Mesendoderm (in vitro differentiated cells): Measurements from ENCODE around the gene TEX29.

Experiments
- DNase-seq: peaks from one replicate; pipeline ENCODE4 v3.0.0; 2013
- H2AK5ac ChIP-seq: 2 replicates; pipeline ENCODE4 v1.6.1; 2013; ENCODE audit warnings: low read length, inconsistent platforms
- H2BK120ac ChIP-seq: 2 replicates; pipeline ENCODE4 v1.6.1; 2013; ENCODE audit warnings: low read depth, mild to moderate bottlenecking, low read length, moderate library complexity, mixed read lengths
- H2BK15ac ChIP-seq: replicated peaks from 2 replicates; pipeline ENCODE4 v1.6.1; 2013; ENCODE audit warnings: low read depth, mild to moderate bottlenecking, moderate library complexity
- H2BK5ac ChIP-seq: 2 replicates; pipeline ENCODE4 v1.6.1; 2013; ENCODE audit warnings: low read length, inconsistent platforms
- H3K18ac ChIP-seq: 2 replicates; pipeline ENCODE4 v1.6.1; 2013; ENCODE audit warnings: mild to moderate bottlenecking, low read length, mixed read lengths
- H3K23ac ChIP-seq: one replicate; pipeline ENCODE4 v1.6.1; 2013; ENCODE audit warnings: low read length
- H3K27ac ChIP-seq: 2 replicates; pipeline ENCODE4 v1.5.1; 2013; ENCODE audit warnings: low read depth, mild to moderate bottlenecking, inconsistent platforms, low read length, moderate library complexity
- H3K27me3 ChIP-seq: 2 replicates; pipeline ENCODE4 v1.6.1; 2013; ENCODE audit warnings: low read length, control low read depth, mild to moderate bottlenecking, inconsistent platforms; ENCODE audit not compliant: insufficient read depth, poor library complexity
- H3K36me3 ChIP-seq: 2 replicates; pipeline ENCODE4 v1.6.1; 2013; ENCODE audit warnings: low read length, inconsistent platforms; ENCODE audit not compliant: control insufficient read depth, insufficient read depth
- H3K4ac ChIP-seq: one replicate; pipeline ENCODE4 v1.6.1; 2013; ENCODE audit warnings: low read depth, mild to moderate bottlenecking, low read length, moderate library complexity
- H3K4me1 ChIP-seq: 2 replicates; pipeline ENCODE4 v1.6.1; 2013; ENCODE audit warnings: low read depth, low read length, inconsistent platforms; ENCODE audit not compliant: control insufficient read depth
- H3K4me2 ChIP-seq: 2 replicates; pipeline ENCODE4 v1.6.1; 2013; ENCODE audit warnings: low read length
- H3K4me3 ChIP-seq: 2 replicates; pipeline ENCODE4 v1.5.1; 2013; ENCODE audit warnings: mild to moderate bottlenecking, low read length
- H3K56ac ChIP-seq: one replicate; pipeline ENCODE4 v1.6.1; 2013; ENCODE audit warnings: low read length
- H3K79me1 ChIP-seq: 2 replicates; pipeline ENCODE4 v1.6.1; 2013; ENCODE audit warnings: low read length, inconsistent platforms
- H3K79me2 ChIP-seq: 2 replicates; pipeline ENCODE4 v1.6.1; 2013; ENCODE audit warnings: mild to moderate bottlenecking, low read length; ENCODE audit not compliant: control insufficient read depth, insufficient read depth
- H3K9ac ChIP-seq: 2 replicates; pipeline ENCODE4 v1.6.1; 2013; ENCODE audit warnings: low read length, inconsistent platforms
- H4K5ac ChIP-seq: one replicate; pipeline ENCODE4 v1.6.1; 2013; ENCODE audit warnings: low read length
- H4K8ac ChIP-seq: one replicate; pipeline ENCODE4 v1.6.1; 2013; ENCODE audit warnings: low read depth, mild to moderate bottlenecking, control low read depth, low read length, moderate library complexity
- WGBS: extraction: QIAGEN DNeasy Blood & Tissue Kit; methylation state at CpG from one replicate; pipeline ENCODE4 v1.1.7; 2013; ENCODE audit warnings: low lambda C conversion rate, missing lambda C conversion rate; ENCODE audit not compliant: insufficient coverage; ENCODE audit errors: extremely low coverage; 5-methylcytosine and 5-hydroxymethylcytosine counted together

TEX29 gene

GRCh38 chr13:111295886-111296285, 24.6 kb upstream of the TEX29 start:
- no peak overlapping the region for H3K18ac ChIP-seq
- H3K56ac ChIP-seq = no peak overlapping the region
- H3K4ac ChIP-seq = no peak overlapping the region
- H2BK5ac ChIP-seq = no peak overlapping the region
- H3K79me1 ChIP-seq = no peaks in the 10 kb centered on the region
- no peaks in the 10 kb centered on the region for H3K27me3 ChIP-seq
- H3K27ac ChIP-seq = no peak overlapping the region
- no peak overlapping the region for H2BK15ac ChIP-seq
- no peaks in the 10 kb centered on the region for H3K79me2 ChIP-seq
- no peak overlapping the region for H2AK5ac ChIP-seq
- no peak overlapping the region for H3K23ac ChIP-seq
- H4K8ac ChIP-seq = no peak overlapping the region
- no peak overlapping the region for H3K9ac ChIP-seq
- no CpG with 5 or more reads among the region's 9 CpGs for WGBS
- no peak overlapping the region for H3K4me2 ChIP-seq
- H2BK120ac ChIP-seq = no peak overlapping the region
- H4K5ac ChIP-seq = no peak overlapping the region
- no peaks in the 10 kb centered on the region for H3K36me3 ChIP-seq
- H3K4me3 ChIP-seq = no peak overlapping the region
- no peaks in the 10 kb centered on the region for H3K4me1 ChIP-seq
- DNase-seq = no peak

- Histone ChIP-seq H3K36me3 (peaks cover 2% of the 10 kb centered on the region), H3K79me1 (no peaks in the 10 kb centered on the region), H3K4me3 (no peak overlapping the region), H3K23ac (no peak overlapping the region), H2BK120ac (no peak overlapping the region), H2BK15ac (no peak overlapping the region), H3K18ac (no peak overlapping the region), H2AK5ac (no peak overlapping the region), H3K9ac (no peak overlapping the region), H4K5ac (no peak overlapping the region), H2BK5ac (no peak overlapping the region), H3K56ac (no peak overlapping the region), H3K4ac (no peak overlapping the region), H4K8ac (no peak overlapping the region), H3K4me2 (no peak overlapping the region), H3K79me2 (no peaks in the 10 kb centered on the region), H3K27ac (no peak overlapping the region), H3K27me3 (no peaks in the 10 kb centered on the region), H3K4me1 (no peaks in the 10 kb centered on the region)
- no peak for DNase-seq
- no CpG with 5 or more reads among the region's 6 CpGs for WGBS
These were observed 24.0 kb upstream of the TEX29 start for GRCh38 chr13:111296417-111296816.

GRCh38 chr13:111298214-111298975, 22.0 kb upstream of the TEX29 start:
- Histone ChIP-seq H2BK5ac (no peak overlapping the region), H2AK5ac (no peak overlapping the region), H3K27ac (no peak overlapping the region), H3K9ac (no peak overlapping the region), H3K56ac (no peak overlapping the region), H3K4me3 (no peak overlapping the region), H3K4me2 (no peak overlapping the region), H2BK120ac (no peak overlapping the region), H3K36me3 (peaks cover 6% of the 10 kb centered on the region), H4K8ac (no peak overlapping the region), H3K18ac (no peak overlapping the region), H3K79me2 (no peaks in the 10 kb centered on the region), H3K27me3 (no peaks in the 10 kb centered on the region), H3K23ac (no peak overlapping the region), H3K4me1 (no peaks in the 10 kb centered on the region), H2BK15ac (no peak overlapping the region), H3K79me1 (no peaks in the 10 kb centered on the region), H4K5ac (no peak overlapping the region), H3K4ac (no peak overlapping the region)
- DNase-seq = no peak
- WGBS = no CpG with 5 or more reads among the region's 13 CpGs

- no peak overlapping the region for H3K18ac ChIP-seq
- H3K27ac ChIP-seq = no peak overlapping the region
- H3K4me3 ChIP-seq = no peak overlapping the region
- no peaks in the 10 kb centered on the region for H3K4me1 ChIP-seq
- no peaks in the 10 kb centered on the region for H3K27me3 ChIP-seq
- DNase-seq = no peak
- no CpG with 5 or more reads among the region's 22 CpGs for WGBS
- H2BK15ac ChIP-seq = no peak overlapping the region
- H4K5ac ChIP-seq = no peak overlapping the region
- H2AK5ac ChIP-seq = no peak overlapping the region
- no peak overlapping the region for H3K9ac ChIP-seq
- peaks cover 8% of the 10 kb centered on the region for H3K36me3 ChIP-seq
- no peak overlapping the region for H3K23ac ChIP-seq
- no peak overlapping the region for H3K4me2 ChIP-seq
- H2BK120ac ChIP-seq = no peak overlapping the region
- H3K79me1 ChIP-seq = no peaks in the 10 kb centered on the region
- H3K56ac ChIP-seq = no peak overlapping the region
- no peak overlapping the region for H3K4ac ChIP-seq
- no peak overlapping the region for H4K8ac ChIP-seq
- no peaks in the 10 kb centered on the region for H3K79me2 ChIP-seq
- H2BK5ac ChIP-seq = no peak overlapping the region
These were observed 18.3 kb upstream of the TEX29 start for GRCh38 chr13:111302045-111302726.

GRCh38 chr13:111303559-111303958, 16.9 kb upstream of the TEX29 start:
- H3K9ac ChIP-seq = no peak overlapping the region
- H3K23ac ChIP-seq = no peak overlapping the region
- no peak overlapping the region for H2BK5ac ChIP-seq
- no peak overlapping the region for H3K4ac ChIP-seq
- no peak overlapping the region for H2BK120ac ChIP-seq
- no peak overlapping the region for H4K5ac ChIP-seq
- H3K4me2 ChIP-seq = no peak overlapping the region
- no CpG with 5 or more reads among the region's 11 CpGs for WGBS
- no peaks in the 10 kb centered on the region for H3K4me1 ChIP-seq
- H3K18ac ChIP-seq = no peak overlapping the region
- H3K56ac ChIP-seq = no peak overlapping the region
- no peak overlapping the region for H2AK5ac ChIP-seq
- no peak overlapping the region for H3K27ac ChIP-seq
- H3K79me2 ChIP-seq = no peaks in the 10 kb centered on the region
- no peak overlapping the region for H3K4me3 ChIP-seq
- H3K36me3 ChIP-seq = peaks cover 9% of the 10 kb centered on the region
- no peak for DNase-seq
- H3K27me3 ChIP-seq = no peaks in the 10 kb centered on the region
- H3K79me1 ChIP-seq = no peaks in the 10 kb centered on the region
- H2BK15ac ChIP-seq = no peak overlapping the region
- H4K8ac ChIP-seq = no peak overlapping the region
